ENCODE measurements around the gene CELF5.
"Not testable (repeated sequence)": the region's sequence is repeated elsewhere in the genome, so short reads cannot be mapped to it uniquely, and the experiment has no call there.

The CELF5 gene

DNA sequence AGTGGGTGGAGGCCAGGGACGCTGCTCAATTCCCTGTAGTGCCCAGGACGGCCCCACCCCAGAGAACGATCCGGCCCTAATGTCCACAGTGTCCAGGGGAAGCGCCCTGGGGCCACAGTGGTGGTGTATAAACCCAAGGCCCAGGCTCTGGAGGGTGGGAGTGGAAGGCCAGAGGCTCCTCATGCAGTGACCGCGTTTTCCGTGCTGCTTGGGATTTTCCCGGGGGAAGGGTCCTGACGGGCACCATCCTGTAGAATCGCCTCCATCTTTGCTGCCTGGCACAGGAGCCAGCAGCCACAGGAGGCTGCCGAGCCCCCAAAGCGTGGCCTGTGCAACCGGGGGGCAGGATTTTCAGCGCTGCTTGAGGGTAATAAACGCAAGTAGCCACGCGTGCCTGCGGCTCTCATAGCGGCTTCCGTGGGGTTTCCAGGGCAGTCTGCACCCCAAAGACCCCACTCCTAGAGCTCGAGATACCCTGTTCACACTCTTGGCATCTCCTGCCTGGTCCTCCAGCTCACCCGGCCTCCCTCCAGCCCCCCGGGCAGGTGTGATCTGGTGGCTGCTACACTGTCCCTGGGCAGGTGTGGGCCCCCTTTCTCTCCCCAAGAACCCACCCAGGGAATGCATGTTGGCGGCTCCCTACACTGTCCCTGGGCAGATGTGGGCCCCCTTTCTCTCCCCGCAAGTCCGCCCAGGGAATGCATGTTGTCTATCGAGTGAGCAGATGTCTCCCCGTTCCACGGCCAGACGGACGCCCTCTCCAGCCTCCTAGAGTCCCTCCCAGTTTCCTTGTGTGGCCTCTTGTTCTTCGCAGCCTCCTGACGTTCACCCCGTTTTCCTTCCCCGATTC, 36.6 kb upstream of the CELF5 start:
- TF ChIP-seq, protein P1, sequence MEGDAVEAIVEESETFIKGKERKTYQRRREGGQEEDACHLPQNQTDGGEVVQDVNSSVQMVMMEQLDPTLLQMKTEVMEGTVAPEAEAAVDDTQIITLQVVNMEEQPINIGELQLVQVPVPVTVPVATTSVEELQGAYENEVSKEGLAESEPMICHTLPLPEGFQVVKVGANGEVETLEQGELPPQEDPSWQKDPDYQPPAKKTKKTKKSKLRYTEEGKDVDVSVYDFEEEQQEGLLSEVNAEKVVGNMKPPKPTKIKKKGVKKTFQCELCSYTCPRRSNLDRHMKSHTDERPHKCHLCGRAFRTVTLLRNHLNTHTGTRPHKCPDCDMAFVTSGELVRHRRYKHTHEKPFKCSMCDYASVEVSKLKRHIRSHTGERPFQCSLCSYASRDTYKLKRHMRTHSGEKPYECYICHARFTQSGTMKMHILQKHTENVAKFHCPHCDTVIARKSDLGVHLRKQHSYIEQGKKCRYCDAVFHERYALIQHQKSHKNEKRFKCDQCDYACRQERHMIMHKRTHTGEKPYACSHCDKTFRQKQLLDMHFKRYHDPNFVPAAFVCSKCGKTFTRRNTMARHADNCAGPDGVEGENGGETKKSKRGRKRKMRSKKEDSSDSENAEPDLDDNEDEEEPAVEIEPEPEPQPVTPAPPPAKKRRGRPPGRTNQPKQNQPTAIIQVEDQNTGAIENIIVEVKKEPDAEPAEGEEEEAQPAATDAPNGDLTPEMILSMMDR (IDR thresholded peaks at IDR 0.05; ENCODE audit: low read depth, low read length): no peak
- no peak overlapping the region for H3K4me3 ChIP-seq (ENCODE audit: low read depth, low read length)

DNA sequence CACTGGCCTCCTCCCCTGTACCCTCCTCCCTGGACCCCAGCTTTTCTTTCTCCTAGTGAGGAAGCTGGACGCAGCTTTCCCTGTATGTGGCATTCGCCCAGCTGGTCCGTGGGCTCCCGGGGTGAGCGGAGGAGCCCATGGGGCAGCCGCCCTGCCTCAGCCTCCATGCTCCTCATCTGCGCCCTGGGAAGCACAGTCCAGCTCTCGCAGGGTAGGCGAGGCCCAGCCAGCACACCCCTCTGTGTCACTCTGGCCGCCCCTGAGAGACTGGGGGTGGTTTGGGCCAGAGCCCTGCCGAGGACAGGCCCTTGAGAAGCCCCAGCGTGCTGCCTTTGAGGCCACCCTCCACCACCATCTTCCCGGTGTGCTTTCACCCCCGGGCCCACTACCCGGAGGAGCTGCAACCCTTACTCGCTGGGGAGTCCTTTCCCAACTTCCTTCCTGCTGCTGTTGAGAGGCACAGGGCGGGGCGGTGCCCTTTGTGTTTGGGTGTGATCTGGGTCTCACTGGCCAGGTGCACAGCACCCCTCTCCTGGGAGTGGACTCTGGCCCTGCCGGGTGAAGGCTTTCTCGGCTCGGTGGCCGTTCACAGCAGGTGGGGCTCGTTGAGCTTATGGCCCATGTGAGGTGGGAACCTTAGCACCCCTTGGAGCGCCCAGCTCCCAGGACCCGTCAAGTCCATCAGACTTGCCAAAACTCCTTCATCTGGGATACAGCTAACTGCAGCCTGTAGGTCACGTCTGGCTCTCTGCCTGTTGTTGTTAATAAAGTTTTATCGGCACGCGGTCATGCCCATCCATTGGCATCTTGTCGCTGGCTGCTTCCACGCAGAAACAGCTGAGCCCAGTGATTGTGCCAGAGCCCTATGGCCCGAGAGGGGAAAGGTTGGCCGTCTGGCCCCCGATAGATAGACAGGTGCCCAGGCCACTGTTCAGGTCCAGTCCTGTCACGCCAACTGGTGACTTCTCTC, 35.5 kb upstream of the CELF5 start:
- no peak overlapping the region for H3K4me3 ChIP-seq (ENCODE audit: low read depth, low read length)
- TF ChIP-seq, protein P1 (IDR thresholded peaks at IDR 0.05; ENCODE audit: low read depth, low read length): no peak

DNA sequence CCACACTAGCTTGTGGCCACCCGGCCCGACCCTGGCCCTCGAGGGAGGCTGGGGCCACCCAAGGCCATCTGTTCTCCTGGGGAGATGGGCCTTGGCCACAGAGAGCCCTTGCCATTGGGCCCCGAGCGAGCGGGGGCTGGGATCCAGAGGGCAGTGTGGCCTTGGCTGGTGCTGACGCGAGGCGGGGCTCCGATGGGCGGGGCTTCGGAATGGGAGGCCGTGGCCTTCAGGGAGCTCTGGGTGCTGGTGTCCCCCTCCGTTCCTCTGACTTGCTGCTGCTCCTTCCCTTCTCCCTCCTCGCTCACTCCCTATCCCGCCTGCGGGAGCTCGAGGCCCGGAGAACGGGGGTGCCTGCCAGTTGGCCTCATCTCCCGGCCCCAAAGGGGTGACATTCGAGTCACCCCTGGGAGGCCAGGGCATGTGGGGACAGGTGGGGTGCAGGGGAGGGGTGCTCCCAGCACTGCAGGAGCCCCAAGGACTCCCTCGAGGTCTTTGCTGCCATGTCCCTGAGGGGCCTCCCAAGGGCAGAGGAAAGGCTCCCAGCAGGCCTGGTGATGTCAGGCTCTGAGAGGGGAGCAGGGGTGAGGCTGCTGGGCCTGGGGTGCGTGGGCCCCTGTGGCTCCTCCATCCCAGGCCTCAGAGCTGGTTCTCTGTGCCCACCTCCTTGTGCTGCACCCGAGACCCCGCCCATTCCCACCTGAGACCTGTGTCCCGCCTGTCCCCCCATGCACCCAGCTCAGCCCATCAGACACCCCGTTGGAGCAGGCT, 34.6 kb upstream of the CELF5 start:
- no peak overlapping the region for H3K4me3 ChIP-seq (ENCODE audit: low read depth, low read length)
- TF ChIP-seq, protein P1 (IDR thresholded peaks at IDR 0.05; ENCODE audit: low read depth, low read length): no peak

DNA sequence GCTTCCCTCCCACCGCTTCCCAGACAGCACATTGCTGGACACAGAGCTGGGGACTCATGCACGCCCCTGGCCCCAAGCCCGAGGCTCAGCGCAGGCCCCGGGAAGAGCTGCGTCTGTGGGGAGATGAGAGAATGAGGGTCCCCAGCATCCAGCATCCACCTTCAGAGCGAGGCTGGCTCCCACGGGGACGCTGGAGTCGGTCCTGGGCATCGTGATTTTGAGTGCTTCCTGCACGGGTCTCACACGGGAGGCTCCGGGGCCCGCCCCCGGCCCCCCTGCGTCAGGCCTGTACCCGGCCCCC, 34.0 kb upstream of the CELF5 start:
- no peak overlapping the region for H3K4me3 ChIP-seq (ENCODE audit: low read depth, low read length)
- TF ChIP-seq, protein P1 (IDR thresholded peaks at IDR 0.05; ENCODE audit: low read depth, low read length): no peak

DNA sequence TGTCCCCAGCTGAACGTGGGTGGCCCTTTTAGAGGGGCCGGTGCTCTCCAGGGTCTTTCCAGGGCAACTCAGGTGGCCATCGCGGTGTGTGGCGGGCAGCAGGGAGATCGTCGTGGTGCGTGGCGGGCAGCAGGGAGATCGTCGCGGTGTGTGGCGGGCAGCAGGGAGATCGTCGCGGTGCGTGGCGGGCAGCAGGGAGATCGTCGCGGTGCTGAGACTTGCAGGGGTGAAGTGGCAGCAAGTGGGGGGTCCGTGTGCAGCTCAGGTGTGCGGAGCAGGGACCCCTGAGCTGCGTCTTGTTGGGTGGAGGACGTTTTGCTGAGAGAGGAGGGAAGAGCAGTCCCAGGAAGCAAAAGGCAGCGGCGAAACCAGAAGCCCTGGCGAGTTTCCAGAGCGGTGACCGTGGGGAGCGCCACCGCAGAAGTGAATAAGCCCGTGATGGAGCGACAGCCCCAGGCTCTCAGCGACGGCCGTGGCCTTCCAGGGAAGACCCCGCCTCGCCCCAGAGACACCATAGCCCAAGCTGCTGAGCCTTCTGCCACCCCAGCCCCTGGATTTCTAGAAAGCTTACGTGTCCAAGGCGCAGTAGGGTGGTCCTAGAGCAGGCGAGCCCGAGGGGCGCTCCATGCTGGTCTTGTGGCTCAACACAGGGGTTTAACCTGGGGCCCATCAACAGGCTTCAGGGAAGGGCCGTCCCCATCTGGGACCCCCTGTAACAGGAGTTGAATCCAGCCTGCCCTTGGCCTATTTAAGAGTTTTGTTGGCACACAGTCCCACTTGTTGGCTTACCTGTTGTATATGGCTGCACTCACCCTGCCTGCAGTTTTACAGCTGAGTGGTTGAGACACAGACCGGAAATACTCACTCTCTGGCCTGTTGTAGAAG, 33.3 kb upstream of the CELF5 start:
- TF ChIP-seq, protein P1 (IDR thresholded peaks at IDR 0.05; ENCODE audit: low read depth, low read length): no peak
- H3K4me3 ChIP-seq (ENCODE audit: low read depth, low read length): no peak overlapping the region

DNA sequence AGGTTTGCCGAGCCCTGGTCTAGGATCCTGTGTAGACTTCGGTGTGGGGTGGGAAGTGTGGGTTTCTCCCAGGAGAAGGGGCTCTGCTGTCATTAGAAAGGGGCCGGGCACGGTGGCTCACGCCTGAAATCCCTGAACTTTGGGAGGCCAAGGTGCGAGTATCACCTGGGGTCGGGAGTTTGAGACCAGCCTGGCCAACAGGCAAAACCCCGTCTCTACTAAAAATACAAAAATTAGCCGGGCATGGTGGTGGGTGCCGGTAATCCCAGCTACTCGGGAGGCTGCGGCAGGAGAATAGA, 32.7 kb upstream of the CELF5 start:
- not testable (repeated sequence) for H3K4me3 ChIP-seq (ENCODE audit: low read depth, low read length)

DNA sequence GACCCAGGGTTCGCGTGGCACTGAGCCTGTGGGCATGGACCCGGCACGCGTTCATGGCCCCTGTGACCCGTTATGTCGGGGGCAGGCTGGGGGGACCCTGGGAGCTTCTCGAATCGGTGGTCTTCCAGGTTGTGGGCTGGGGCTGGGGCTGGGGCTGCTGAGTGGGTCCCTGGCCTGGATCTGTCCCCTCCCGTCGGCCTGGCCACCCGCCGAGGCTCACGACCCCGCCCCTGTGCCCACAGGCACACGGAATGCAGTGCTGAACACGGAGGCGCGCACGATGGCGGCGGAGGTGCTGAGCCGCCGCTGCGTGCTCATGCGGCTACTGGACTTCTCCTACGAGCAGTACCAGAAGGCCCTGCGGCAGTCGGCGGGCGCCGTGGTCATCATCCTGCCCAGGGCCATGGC, 32.2 kb upstream of the CELF5 start:
- TF ChIP-seq, protein P1 (IDR thresholded peaks at IDR 0.05; ENCODE audit: low read depth, low read length): no peak
- H3K4me3 ChIP-seq (ENCODE audit: low read depth, low read length): no peak overlapping the region

Data from WI38 (cell line).